ENCODE results near the gene LINGO4. TPM values are rescaled to one million over a fixed set of nuclear protein-coding genes. Genes with fewer than 3 reads are reported as not detected.

Gene LINGO4
- polyA plus RNA-seq, 1 donor (not counting 4 experiments of a cell fraction or from before 2014, with no cell fraction given) = not detected

DNA sequence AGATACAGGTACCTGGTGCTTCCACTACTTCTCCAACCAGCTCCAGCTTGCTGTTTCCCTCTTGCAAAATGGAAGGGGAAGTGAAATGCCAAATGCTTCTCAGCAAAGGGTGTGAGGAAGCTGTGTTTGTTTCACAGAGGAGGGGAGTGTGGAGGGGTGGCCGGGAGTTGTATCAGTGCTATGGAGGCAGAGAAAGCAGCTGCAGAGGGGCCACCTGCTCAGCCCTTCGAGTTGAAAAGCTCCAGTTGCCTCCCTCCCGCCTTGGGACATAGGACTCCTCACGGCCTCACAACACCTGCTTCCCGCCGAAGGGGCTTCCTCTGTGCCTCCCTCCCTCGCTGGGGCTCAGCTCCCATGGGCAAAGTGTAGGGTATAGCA is 12.1 kb upstream of the LINGO4 start:
- Histone ChIP-seq H3K9me1 (ENCODE audit: control insufficient read depth, extremely low read depth, insufficient read depth, low read length) (no peaks in the 10 kb centered on the region), H3K27me3 (ENCODE audit: control insufficient read depth, extremely low read depth, insufficient read depth, low read length) (peaks cover 4% of the 10 kb centered on the region), H2AFZ (ENCODE audit: control insufficient read depth, low read length) (no peak overlapping the region), H3K36me3 (ENCODE audit: control insufficient read depth in 2 of 2, extremely low read depth in 1 of 2, insufficient read depth in 2 of 2, low read length in 2 of 2) (no peaks in the 10 kb centered on the region), H3K9ac (ENCODE audit: control insufficient read depth, extremely low read depth, insufficient read depth, low read length) (no peak overlapping the region), H3K4me2 (ENCODE audit: control insufficient read depth, extremely low read depth, insufficient read depth, low read depth, low read length) (no peak overlapping the region), H3K27ac (ENCODE audit: control insufficient read depth, insufficient read depth, low read length) (no peak overlapping the region), H3K4me3 (ENCODE audit: control insufficient read depth in 2 of 3, extremely low read depth in 1 of 3, insufficient read depth in 2 of 3, low read depth in 1 of 3, low read length in 3 of 3) (no peak overlapping the region), H3K9me3 (ENCODE audit: control insufficient read depth, low read depth, low read length) (no peaks in the 10 kb centered on the region), H3K79me2 (ENCODE audit: control insufficient read depth, insufficient read depth, low read length) (no peaks in the 10 kb centered on the region), H4K20me1 (ENCODE audit: control insufficient read depth, extremely low read depth, insufficient read depth, low read length) (no peaks in the 10 kb centered on the region), H3K4me1 (ENCODE audit: control insufficient read depth, extremely low read depth, insufficient read depth, low read length) (peaks cover 17% of the 10 kb centered on the region)
- DNase-seq (ENCODE audit: low read depth, low spot score) = no peak
- TF ChIP-seq, protein P1, sequence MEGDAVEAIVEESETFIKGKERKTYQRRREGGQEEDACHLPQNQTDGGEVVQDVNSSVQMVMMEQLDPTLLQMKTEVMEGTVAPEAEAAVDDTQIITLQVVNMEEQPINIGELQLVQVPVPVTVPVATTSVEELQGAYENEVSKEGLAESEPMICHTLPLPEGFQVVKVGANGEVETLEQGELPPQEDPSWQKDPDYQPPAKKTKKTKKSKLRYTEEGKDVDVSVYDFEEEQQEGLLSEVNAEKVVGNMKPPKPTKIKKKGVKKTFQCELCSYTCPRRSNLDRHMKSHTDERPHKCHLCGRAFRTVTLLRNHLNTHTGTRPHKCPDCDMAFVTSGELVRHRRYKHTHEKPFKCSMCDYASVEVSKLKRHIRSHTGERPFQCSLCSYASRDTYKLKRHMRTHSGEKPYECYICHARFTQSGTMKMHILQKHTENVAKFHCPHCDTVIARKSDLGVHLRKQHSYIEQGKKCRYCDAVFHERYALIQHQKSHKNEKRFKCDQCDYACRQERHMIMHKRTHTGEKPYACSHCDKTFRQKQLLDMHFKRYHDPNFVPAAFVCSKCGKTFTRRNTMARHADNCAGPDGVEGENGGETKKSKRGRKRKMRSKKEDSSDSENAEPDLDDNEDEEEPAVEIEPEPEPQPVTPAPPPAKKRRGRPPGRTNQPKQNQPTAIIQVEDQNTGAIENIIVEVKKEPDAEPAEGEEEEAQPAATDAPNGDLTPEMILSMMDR (optimal IDR thresholded peaks at IDR 0.05 in 1 of 3, IDR thresholded peaks at IDR 0.05 in 1 of 3, conservative IDR thresholded peaks at IDR 0.05 in 1 of 3; ENCODE audit: extremely low read depth in 1 of 3, insufficient read depth in 2 of 3, low read length in 3 of 3) = no peak
- no peak for TF ChIP-seq EZH2 (IDR thresholded peaks at IDR 0.05; ENCODE audit: low read length)
- dilution Hi-C loops (cut with MboI; ENCODE audit: extremely low pct_ligation_motif_present, low sequenced_read_pairs) = no loop called here
- no peak for FAIRE-seq

DNA sequence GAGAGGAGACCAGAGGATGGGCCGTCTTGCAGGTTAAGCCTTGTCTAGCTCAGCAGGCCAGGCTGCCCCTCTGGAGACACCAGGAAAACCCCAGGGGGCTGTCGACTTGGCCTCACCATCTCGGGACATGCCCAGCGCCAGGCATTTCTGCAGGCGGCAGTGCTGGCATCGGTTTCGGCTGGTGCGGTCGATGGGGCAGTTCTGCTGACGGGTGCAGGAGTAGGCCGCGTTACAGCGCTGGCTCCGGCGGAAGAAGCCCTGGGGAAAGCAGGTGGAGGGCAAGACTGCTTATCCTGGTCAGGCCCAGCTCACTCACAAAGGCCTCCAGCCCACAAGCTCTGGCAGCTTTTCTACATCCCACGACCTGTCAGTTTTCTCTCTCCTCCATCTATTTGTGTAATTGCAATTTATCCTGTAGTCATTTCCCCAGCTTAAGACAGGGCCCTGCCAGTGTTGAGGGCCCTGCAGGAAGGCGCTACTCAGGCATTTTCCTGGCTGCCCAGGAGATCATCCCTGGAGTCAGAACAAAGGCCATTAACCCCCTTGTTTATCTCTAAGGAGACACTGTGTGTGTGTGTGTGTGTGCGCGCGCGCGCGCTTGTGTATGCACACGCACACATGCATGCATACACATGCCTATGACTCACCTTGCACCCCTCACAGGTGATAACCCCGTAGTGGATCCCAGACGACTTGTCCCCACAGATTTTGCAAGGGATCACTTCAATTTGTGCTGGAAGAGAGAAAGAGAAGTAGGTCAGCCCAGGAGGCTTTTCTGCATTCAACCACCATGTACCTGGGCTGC is 11.5 kb upstream of the LINGO4 start:
- Histone ChIP-seq H3K27ac (ENCODE audit: control insufficient read depth, insufficient read depth, low read length) (no peak overlapping the region), H3K36me3 (ENCODE audit: control insufficient read depth in 2 of 2, extremely low read depth in 1 of 2, insufficient read depth in 2 of 2, low read length in 2 of 2) (no peaks in the 10 kb centered on the region), H2AFZ (ENCODE audit: control insufficient read depth, low read length) (no peak overlapping the region), H3K9me3 (ENCODE audit: control insufficient read depth, low read depth, low read length) (no peaks in the 10 kb centered on the region), H3K4me2 (ENCODE audit: control insufficient read depth, extremely low read depth, insufficient read depth, low read depth, low read length) (no peak overlapping the region), H4K20me1 (ENCODE audit: control insufficient read depth, extremely low read depth, insufficient read depth, low read length) (no peaks in the 10 kb centered on the region), H3K79me2 (ENCODE audit: control insufficient read depth, insufficient read depth, low read length) (no peaks in the 10 kb centered on the region), H3K9me1 (ENCODE audit: control insufficient read depth, extremely low read depth, insufficient read depth, low read length) (no peaks in the 10 kb centered on the region), H3K9ac (ENCODE audit: control insufficient read depth, extremely low read depth, insufficient read depth, low read length) (no peak overlapping the region), H3K4me3 (ENCODE audit: control insufficient read depth in 2 of 3, extremely low read depth in 1 of 3, insufficient read depth in 2 of 3, low read depth in 1 of 3, low read length in 3 of 3) (no peak overlapping the region), H3K27me3 (ENCODE audit: control insufficient read depth, extremely low read depth, insufficient read depth, low read length) (peaks cover 4% of the 10 kb centered on the region), H3K4me1 (ENCODE audit: control insufficient read depth, extremely low read depth, insufficient read depth, low read length) (peaks cover 17% of the 10 kb centered on the region)
- DNase-seq (ENCODE audit: low read depth, low spot score) (no peak), FAIRE-seq (no peak)
- dilution Hi-C loops (cut with MboI; ENCODE audit: extremely low pct_ligation_motif_present, low sequenced_read_pairs) = no loop called here
- no peak for TF ChIP-seq EZH2 (IDR thresholded peaks at IDR 0.05; ENCODE audit: low read length)
- TF ChIP-seq, protein P1 (optimal IDR thresholded peaks at IDR 0.05 in 1 of 3, IDR thresholded peaks at IDR 0.05 in 1 of 3, conservative IDR thresholded peaks at IDR 0.05 in 1 of 3; ENCODE audit: extremely low read depth in 1 of 3, insufficient read depth in 2 of 3, low read length in 3 of 3) = no peak

Measured in keratinocyte (primary cell).